WERI-Rb-1 (cell line): ENCODE results near the gene SRBD1.

Source experiments
- DNase-seq: peaks from one replicate; pipeline ENCODE4 v3.0.0-alpha.2; 2020
- H3K27ac ChIP-seq: fragments of 250-450 bp; sonication (Bioruptor Pico); 2 replicates; pipeline ENCODE4 v1.5.1; 2020; ENCODE audit warnings: mild to moderate bottlenecking, moderate library complexity
- H3K27me3 ChIP-seq: fragments of 250-450 bp; sonication (Bioruptor Pico); 2 replicates; pipeline ENCODE4 v1.5.1; 2021; ENCODE audit warnings: mild to moderate bottlenecking, low read depth, moderate library complexity; ENCODE audit not compliant: insufficient read depth, severe bottlenecking
- H3K36me3 ChIP-seq: fragments of 250-450 bp; sonication (Bioruptor Pico); 2 replicates; pipeline ENCODE4 v1.5.1; 2020; ENCODE audit warnings: mild to moderate bottlenecking, moderate library complexity
- H3K4me3 ChIP-seq: 2 replicates; pipeline ENCODE4 v1.5.1; 2011; ENCODE audit warnings: low read depth, mild to moderate bottlenecking, control low read depth, low read length
- H3K9me3 ChIP-seq: fragments of 250-450 bp; sonication (Bioruptor Pico); 2 replicates; pipeline ENCODE4 v1.5.1; 2021; ENCODE audit warnings: mild to moderate bottlenecking, moderate library complexity; ENCODE audit not compliant: severe bottlenecking
- TF ChIP-seq, protein P1 (sequence below): IDR thresholded peaks from 2 replicates; pipeline ENCODE4 v1.5.1; 2011; ENCODE audit warnings: low read depth, mild to moderate bottlenecking, control low read depth, inconsistent platforms, low read length

The SRBD1 gene

DNA sequence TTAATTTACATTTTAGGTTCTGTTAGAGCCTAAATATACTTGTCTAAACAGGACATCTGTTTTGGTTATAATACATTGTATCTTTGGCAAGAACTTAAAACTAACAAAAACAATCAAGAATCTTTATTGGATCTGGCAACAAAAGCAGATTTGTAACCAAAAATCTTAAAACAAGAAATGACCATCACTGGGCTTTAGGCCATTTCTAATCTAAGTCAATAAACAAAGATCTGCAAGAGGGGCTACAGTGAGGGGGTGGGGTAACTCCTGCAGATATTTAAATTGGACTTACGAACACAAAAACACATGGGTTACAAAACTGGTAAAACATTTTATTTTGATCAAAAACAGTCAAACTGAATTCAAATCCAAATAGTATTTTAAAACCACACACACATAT, 77.3 kb downstream of the SRBD1 start:
- Histone ChIP-seq H3K9me3 (no peaks in the 10 kb centered on the region), H3K27me3 (no peaks in the 10 kb centered on the region), H3K27ac (no peak overlapping the region), H3K36me3 (no peaks in the 10 kb centered on the region), H3K4me3 (no peak overlapping the region)
- TF ChIP-seq, protein P1, sequence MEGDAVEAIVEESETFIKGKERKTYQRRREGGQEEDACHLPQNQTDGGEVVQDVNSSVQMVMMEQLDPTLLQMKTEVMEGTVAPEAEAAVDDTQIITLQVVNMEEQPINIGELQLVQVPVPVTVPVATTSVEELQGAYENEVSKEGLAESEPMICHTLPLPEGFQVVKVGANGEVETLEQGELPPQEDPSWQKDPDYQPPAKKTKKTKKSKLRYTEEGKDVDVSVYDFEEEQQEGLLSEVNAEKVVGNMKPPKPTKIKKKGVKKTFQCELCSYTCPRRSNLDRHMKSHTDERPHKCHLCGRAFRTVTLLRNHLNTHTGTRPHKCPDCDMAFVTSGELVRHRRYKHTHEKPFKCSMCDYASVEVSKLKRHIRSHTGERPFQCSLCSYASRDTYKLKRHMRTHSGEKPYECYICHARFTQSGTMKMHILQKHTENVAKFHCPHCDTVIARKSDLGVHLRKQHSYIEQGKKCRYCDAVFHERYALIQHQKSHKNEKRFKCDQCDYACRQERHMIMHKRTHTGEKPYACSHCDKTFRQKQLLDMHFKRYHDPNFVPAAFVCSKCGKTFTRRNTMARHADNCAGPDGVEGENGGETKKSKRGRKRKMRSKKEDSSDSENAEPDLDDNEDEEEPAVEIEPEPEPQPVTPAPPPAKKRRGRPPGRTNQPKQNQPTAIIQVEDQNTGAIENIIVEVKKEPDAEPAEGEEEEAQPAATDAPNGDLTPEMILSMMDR = no peak
- DNase-seq = no peak

DNA sequence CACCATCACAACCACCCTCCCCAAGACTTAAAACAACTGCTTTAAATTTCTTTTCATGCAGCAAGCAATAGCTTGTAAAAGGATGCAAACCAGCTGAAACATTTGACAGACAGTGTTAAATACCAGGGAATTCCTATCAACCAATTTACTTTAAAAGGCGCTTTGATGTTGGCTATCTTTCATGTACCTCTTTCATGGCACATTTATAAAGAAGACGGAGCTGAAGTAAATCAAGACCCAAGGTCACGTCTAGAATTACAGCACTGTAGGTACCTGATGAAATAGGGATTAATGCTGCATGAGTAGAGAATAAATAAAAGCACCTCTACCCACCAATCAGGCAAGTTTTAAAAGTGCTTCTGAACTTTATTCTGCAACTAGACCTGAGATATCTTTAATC, 78.9 kb downstream of the SRBD1 start:
- TF ChIP-seq, protein P1 = no peak
- Histone ChIP-seq H3K4me3 (no peak overlapping the region), H3K9me3 (no peaks in the 10 kb centered on the region), H3K36me3 (no peaks in the 10 kb centered on the region), H3K27me3 (no peaks in the 10 kb centered on the region), H3K27ac (no peak overlapping the region)
- DNase-seq = no peak

DNA sequence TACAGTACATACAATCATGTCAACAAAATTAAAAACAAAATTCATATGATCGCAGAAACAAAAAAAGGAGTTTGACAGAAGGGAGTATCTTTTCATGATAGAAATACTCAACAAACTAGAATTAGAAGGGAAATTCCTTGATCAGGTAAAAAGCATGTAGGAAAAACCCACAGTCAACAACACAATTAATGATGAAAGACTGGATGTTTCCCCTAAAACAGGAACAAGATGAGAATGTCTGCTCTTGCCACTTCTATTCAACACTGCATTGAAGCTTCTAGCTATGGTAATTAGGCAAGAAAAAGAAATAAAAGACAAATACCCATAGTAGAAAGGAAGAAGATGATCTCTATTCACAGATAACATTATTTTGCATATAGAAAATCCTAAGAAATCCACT, 87.1 kb downstream of the SRBD1 start:
- Histone ChIP-seq H3K27ac (no peak overlapping the region), H3K4me3 (no peak overlapping the region), H3K9me3 (no peaks in the 10 kb centered on the region), H3K27me3 (no peaks in the 10 kb centered on the region), H3K36me3 (no peaks in the 10 kb centered on the region)
- no peak for DNase-seq
- TF ChIP-seq, protein P1 = no peak

DNA sequence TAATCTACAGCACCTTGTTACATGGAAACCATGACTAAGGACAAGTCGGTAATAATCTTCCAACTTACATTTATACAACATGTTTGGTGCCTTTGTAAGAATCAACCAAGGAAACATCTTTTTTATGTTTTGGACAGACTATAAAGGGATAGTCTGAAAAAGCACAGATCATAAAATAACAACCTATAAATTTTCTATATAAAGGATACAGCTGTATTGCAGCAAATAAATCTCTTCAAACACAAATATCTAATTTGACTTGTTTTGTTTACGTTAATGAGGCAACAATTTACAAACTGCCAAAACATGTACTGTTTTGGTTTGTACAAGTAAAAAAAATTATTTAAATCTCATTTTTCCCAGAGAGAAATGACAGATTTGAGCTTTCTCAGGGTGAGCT, 92.5 kb downstream of the SRBD1 start:
- Histone ChIP-seq H3K9me3 (no peaks in the 10 kb centered on the region), H3K36me3 (no peaks in the 10 kb centered on the region), H3K27me3 (no peaks in the 10 kb centered on the region), H3K27ac (no peak overlapping the region), H3K4me3 (no peak overlapping the region)
- TF ChIP-seq, protein P1 = no peak
- DNase-seq = no peak

DNA sequence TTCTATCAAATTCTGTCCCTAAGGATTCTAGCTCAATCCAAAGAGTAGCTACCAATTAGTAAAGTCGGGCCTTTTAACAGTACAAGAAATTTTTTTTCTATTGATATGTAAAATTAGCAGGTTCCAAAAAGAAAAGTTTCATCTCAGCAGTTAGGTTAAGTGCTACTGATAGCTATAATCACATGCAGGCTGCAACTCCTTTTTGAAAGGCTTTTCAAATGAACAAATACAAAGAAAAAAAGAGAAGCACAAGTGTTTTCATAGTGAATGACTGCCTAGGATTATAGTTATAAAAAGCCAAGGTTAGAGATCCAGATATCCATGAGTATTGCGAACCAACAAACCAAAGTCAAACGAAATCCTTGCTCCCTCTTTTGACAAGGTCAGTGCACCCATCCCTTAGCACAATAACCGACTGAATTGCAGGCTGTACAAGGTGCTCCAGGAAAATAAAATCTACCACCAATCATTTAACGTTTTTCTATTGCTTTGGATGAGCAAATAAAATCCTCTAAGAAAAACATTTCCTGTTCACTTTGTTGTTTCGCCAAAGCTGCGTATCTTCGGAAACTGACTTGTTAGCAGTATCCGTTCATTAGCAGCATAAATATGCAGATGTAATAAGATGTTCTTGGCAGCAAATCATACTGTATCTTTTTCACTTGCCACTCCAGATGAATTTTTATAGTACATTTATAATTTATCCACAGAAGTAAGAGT, 100.2 kb downstream of the SRBD1 start:
- TF ChIP-seq, protein P1 = no peak
- DNase-seq = no peak
- Histone ChIP-seq H3K9me3 (no peaks in the 10 kb centered on the region), H3K27me3 (no peaks in the 10 kb centered on the region), H3K27ac (no peak overlapping the region), H3K4me3 (no peak overlapping the region), H3K36me3 (no peaks in the 10 kb centered on the region)

DNA sequence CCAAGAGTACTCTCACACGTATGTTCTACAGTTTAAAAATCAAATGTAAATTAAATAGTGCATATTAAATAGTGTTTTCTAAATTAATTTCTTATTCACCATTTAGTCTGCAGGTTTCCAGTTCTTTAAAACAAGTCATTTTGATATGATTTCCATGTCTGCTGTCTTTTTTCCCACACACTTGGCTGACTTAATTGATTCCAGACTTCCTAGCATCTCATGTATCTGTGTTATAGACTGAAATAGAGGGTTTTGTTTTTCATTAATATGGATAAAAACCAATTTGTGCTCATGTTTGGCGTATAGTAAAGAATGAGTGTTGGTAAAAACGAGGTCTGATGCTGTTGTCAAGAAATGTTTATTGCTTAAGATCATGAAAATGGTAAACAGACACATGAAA, 104.3 kb downstream of the SRBD1 start:
- Histone ChIP-seq H3K9me3 (peaks cover 4% of the 10 kb centered on the region), H3K4me3 (no peak overlapping the region), H3K36me3 (no peaks in the 10 kb centered on the region), H3K27me3 (no peaks in the 10 kb centered on the region), H3K27ac (no peak overlapping the region)
- DNase-seq = no peak
- TF ChIP-seq, protein P1 = no peak
